Measurements from ENCODE around the gene HMCN1.
"Not testable (repeated sequence)": the region's sequence is repeated elsewhere in the genome, so short reads cannot be mapped to it uniquely, and the experiment has no call there.

The HMCN1 gene

DNA sequence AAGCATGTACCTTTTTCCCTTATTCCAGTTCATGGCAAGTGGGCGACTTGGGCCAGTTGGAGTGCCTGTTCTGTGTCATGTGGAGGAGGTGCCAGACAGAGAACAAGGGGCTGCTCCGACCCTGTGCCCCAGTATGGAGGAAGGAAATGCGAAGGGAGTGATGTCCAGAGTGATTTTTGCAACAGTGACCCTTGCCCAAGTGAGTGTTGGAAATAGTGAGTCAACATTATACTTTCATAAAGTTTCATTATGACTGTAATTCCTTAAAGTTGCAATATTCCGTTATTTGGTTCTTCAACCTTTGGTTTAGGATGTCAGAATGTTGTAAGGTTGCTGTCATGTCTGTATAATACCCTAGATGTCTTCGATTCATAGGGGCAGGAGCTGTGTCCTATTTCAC is 410.3 kb downstream of the HMCN1 start:
- Mint-ChIP-seq H3K4me1 (no peaks in the 10 kb centered on the region), H3K4me3 (no peak overlapping the region), H3K27me3 (peaks cover 7% of the 10 kb centered on the region), H3K27ac (no peak overlapping the region), H3K9me3 (no peaks in the 10 kb centered on the region)
- ATAC-seq (no peak), DNase-seq (no peak)

- peaks cover 7% of the 10 kb centered on the region for H3K27me3 Mint-ChIP-seq
- ATAC-seq (peak; percentile 63), DNase-seq (no peak)
- H3K4me1 Mint-ChIP-seq = no peaks in the 10 kb centered on the region
- H3K9me3 Mint-ChIP-seq = no peaks in the 10 kb centered on the region
- H3K4me3 Mint-ChIP-seq = no peak overlapping the region
- no peak overlapping the region for H3K27ac Mint-ChIP-seq
Observed at GRCh38 chr1:186146974-186147373, 412.8 kb downstream of the HMCN1 start.

DNA sequence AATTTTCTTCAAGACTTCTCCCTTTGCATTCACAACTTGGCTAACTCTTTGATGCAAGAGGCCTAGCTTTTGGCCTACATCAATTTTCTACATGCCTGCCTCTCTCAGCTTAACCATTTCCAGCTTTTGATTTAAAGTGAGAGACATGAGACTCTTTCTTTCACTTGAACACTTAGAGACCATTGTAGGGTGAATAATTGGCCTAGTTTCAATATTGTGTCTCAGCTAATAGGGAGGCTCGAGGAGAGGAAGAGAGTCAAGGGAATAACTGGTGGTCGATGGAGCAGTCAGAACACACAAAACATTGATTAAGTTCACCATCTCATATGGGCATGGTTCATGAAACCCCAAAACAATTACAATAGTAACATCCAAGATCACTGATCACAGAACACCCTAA is 415.4 kb downstream of the HMCN1 start:
- no peak overlapping the region for H3K4me3 Mint-ChIP-seq
- H3K27me3 Mint-ChIP-seq = peaks cover 7% of the 10 kb centered on the region
- no peaks in the 10 kb centered on the region for H3K4me1 Mint-ChIP-seq
- DNase-seq (no peak), ATAC-seq (no peak)
- H3K9me3 Mint-ChIP-seq = no peaks in the 10 kb centered on the region
- H3K27ac Mint-ChIP-seq = no peak overlapping the region

- H3K4me1 Mint-ChIP-seq = no peaks in the 10 kb centered on the region
- H3K4me3 Mint-ChIP-seq = no peak overlapping the region
- ATAC-seq (no peak), DNase-seq (no peak)
- no peaks in the 10 kb centered on the region for H3K9me3 Mint-ChIP-seq
- H3K27me3 Mint-ChIP-seq = no peaks in the 10 kb centered on the region
- H3K27ac Mint-ChIP-seq = no peak overlapping the region
Observed at GRCh38 chr1:186152227-186152619, 418.0 kb downstream of the HMCN1 start.

DNA sequence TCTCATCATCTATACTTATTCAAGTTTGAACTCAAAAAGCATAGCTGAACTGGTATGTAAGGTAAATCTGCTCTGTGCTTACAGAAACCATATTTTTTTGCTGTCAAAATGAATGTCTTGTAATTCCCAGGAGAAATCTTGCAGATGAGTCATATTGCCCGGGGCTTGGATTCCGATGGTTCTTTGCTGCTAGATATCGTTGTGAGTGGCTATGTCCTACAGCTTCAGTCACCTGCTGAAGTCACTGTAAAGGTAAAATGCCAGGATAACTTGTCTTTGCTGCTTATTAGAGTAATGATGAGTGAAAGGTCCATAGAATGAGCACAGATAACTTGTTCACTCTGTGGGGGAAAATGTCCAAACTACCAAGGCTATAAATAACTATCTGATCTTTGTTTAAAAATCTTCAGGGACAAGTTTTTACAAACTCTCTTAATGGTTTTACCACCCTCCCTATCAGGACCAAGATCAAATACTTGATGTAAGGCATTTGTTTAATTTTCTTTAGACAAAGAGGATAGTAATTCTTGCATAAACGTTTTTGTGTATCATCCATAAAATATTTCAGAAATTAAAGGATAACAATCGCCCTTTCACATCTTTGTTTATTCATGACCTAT is 418.5 kb downstream of the HMCN1 start:
- DNase-seq = no peak

GRCh38 chr1:186154651-186155050 is 420.5 kb downstream of the HMCN1 start:
- Mint-ChIP-seq H3K27me3 (no peaks in the 10 kb centered on the region), H3K27ac (no peak overlapping the region), H3K4me1 (no peaks in the 10 kb centered on the region), H3K4me3 (no peak overlapping the region), H3K9me3 (no peaks in the 10 kb centered on the region)
- ATAC-seq (no peak), DNase-seq (no peak)

More for the DNA sequence above, 418.5 kb downstream of the HMCN1 start:
- H3K9me3 Mint-ChIP-seq = no peaks in the 10 kb centered on the region
- no peak for ATAC-seq
- no peak overlapping the region for H3K4me3 Mint-ChIP-seq
- H3K4me1 Mint-ChIP-seq = no peaks in the 10 kb centered on the region
- H3K27me3 Mint-ChIP-seq = no peaks in the 10 kb centered on the region
- H3K27ac Mint-ChIP-seq = no peak overlapping the region

DNA sequence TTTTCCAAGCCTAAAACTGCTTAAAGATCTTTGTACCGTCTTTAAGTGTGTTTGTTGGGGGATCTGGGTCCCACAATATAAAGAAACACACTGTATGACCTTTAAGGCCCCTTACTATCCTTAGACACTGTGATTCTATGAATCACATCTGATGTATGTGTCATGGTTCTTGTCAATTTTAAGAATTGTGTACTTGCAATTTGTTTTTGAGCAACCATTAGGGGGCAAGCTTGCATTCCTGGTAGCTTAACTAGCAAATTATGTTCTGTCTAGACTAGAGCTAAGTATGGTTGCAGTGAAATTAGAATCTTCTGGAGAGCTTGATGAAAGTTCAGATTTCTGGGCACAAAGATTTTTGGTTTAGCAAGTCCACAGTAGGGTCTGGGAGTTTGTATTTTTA is 421.4 kb downstream of the HMCN1 start:
- H3K4me3 Mint-ChIP-seq = no peak overlapping the region
- DNase-seq (no peak), ATAC-seq (peak; percentile 62)
- H3K27me3 Mint-ChIP-seq = no peaks in the 10 kb centered on the region
- no peaks in the 10 kb centered on the region for H3K9me3 Mint-ChIP-seq
- no peak overlapping the region for H3K27ac Mint-ChIP-seq
- H3K4me1 Mint-ChIP-seq = no peaks in the 10 kb centered on the region

DNA sequence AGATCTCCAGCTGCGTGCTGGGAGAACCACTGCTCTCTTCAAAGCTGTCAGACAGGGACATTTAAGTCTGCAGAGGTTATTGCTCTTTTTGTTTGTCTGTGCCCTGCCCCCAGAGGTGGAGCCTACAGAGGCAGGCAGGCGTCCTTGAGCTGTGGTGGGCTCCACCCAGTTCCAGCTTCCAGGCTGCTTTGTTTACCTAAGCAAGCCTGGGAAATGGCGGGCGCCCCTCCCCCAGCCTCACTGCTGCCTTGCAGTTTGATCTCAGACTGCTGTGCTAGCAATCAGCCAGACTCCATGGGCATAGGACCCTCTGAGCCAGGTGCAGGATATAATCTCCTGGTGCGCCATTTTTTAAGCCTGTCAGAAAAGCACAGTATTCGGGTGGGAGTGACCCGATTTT is 428.7 kb downstream of the HMCN1 start:
- H3K9me3 Mint-ChIP-seq = peaks cover 0 to 14% of the 10 kb centered on the region in 2 donors
- not testable (repeated sequence) for H3K4me3 Mint-ChIP-seq, H3K27ac Mint-ChIP-seq, DNase-seq, H3K4me1 Mint-ChIP-seq, ATAC-seq
- H3K27me3 Mint-ChIP-seq = peaks cover 16% of the 10 kb centered on the region

GRCh38 chr1:186164773-186165172 is 430.6 kb downstream of the HMCN1 start:
- peaks cover 30% of the 10 kb centered on the region for H3K27me3 Mint-ChIP-seq
- DNase-seq = no peak
- H3K4me3 Mint-ChIP-seq = no peak overlapping the region
- H3K27ac Mint-ChIP-seq = no peak overlapping the region
- H3K9me3 Mint-ChIP-seq = peaks cover 0 to 14% of the 10 kb centered on the region in 2 donors
- no peak for ATAC-seq
- no peaks in the 10 kb centered on the region for H3K4me1 Mint-ChIP-seq

DNA sequence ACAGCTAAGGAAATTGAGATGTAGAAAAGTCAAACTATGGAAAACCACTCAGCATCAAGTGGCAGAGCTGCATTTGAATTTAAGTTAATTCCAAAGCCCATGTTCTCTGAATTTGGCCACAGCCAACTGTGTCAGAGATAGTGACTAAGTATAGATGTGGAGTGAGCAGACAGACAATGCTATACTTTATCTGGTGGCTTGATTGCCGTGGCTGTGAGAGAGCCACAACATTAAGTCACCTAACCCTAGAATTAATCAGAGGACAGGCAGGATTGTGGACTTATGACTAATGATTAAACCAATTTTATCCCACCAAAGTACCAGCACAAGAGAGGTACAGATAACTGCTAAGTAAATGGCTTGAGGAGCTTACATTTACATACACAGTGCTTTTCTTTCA is 431.1 kb downstream of the HMCN1 start:
- Mint-ChIP-seq H3K27ac (no peak overlapping the region), H3K4me3 (no peak overlapping the region), H3K27me3 (peaks cover 36% of the 10 kb centered on the region), H3K9me3 (peaks cover 0 to 14% of the 10 kb centered on the region in 2 donors), H3K4me1 (no peaks in the 10 kb centered on the region)
- ATAC-seq (no peak), DNase-seq (no peak)

- ATAC-seq (no peak), DNase-seq (no peak)
- peaks cover 44% of the 10 kb centered on the region for H3K27me3 Mint-ChIP-seq
- no peak overlapping the region for H3K27ac Mint-ChIP-seq
- peaks cover 0 to 9% of the 10 kb centered on the region in 2 donors for H3K9me3 Mint-ChIP-seq
- no peak overlapping the region for H3K4me3 Mint-ChIP-seq
- H3K4me1 Mint-ChIP-seq = no peaks in the 10 kb centered on the region
Observed at GRCh38 chr1:186167096-186167668, 433.0 kb downstream of the HMCN1 start.

- no peak for DNase-seq
- no peak overlapping the region for H3K27ac Mint-ChIP-seq
- no peak for ATAC-seq
- H3K4me3 Mint-ChIP-seq = no peak overlapping the region
- no peaks in the 10 kb centered on the region for H3K9me3 Mint-ChIP-seq
- no peaks in the 10 kb centered on the region for H3K4me1 Mint-ChIP-seq
- peaks cover 34% of the 10 kb centered on the region for H3K27me3 Mint-ChIP-seq
Observed at GRCh38 chr1:186175588-186175987, 441.4 kb downstream of the HMCN1 start.

GRCh38 chr1:186178426-186179043 is 444.3 kb downstream of the HMCN1 start:
- DNase-seq = no peak
- H3K4me3 Mint-ChIP-seq = no peak overlapping the region

DNA sequence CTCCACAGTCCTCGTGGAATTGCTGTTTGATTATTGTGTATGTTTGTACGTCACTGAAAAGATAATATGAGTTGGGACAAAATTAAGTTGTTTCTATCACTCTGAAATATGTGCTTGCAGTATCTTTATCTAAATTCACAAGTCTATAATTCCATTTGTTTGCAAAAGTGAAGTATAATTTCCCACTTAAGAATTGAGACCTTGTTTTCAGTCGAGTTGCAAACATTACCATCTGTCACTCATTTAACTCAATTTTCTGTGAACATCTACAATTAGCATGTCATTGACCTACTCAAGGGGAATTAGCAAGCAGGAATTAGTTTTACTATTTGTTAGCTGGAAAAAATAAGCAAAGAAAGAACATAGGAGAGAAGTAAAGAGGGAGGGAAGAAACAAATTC is 445.0 kb downstream of the HMCN1 start:
- no peak overlapping the region for H3K27ac Mint-ChIP-seq
- no peaks in the 10 kb centered on the region for H3K9me3 Mint-ChIP-seq
- DNase-seq (no peak), ATAC-seq (no peak)
- H3K27me3 Mint-ChIP-seq = peaks cover 31% of the 10 kb centered on the region
- peaks cover 7% of the 10 kb centered on the region for H3K4me1 Mint-ChIP-seq
- H3K4me3 Mint-ChIP-seq = no peak overlapping the region

More at GRCh38 chr1:186178426-186179043, 444.3 kb downstream of the HMCN1 start:
- ATAC-seq = no peak
- peaks cover 31% of the 10 kb centered on the region for H3K27me3 Mint-ChIP-seq
- no peaks in the 10 kb centered on the region for H3K9me3 Mint-ChIP-seq
- no peak overlapping the region for H3K27ac Mint-ChIP-seq
- H3K4me1 Mint-ChIP-seq = no peaks in the 10 kb centered on the region

DNA sequence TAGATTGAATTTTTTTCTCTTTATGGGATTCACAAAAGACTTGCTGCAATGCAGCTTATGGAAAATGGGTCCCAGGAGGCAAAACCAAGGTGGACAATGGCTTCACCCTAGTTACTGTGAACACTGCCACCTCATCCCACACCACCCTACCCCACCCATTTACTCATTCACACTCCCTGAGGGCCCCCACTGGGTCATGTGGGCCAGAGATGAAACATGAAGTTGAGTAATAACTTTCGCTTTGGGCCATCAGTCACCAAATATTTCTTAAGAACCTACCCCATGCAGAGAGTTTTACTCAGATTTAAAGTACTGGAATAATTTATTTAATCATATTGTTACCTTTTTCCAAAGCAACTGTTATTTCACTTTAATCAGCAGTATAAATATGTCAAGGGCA is 449.0 kb downstream of the HMCN1 start:
- Mint-ChIP-seq H3K27me3 (peaks cover 33% of the 10 kb centered on the region), H3K9me3 (no peaks in the 10 kb centered on the region), H3K4me1 (peaks cover 17% of the 10 kb centered on the region), H3K4me3 (no peak overlapping the region), H3K27ac (no peak overlapping the region)
- ATAC-seq = peak; percentile 86
- DNase-seq = peak in 1 of 2 donors; percentile 30

DNA sequence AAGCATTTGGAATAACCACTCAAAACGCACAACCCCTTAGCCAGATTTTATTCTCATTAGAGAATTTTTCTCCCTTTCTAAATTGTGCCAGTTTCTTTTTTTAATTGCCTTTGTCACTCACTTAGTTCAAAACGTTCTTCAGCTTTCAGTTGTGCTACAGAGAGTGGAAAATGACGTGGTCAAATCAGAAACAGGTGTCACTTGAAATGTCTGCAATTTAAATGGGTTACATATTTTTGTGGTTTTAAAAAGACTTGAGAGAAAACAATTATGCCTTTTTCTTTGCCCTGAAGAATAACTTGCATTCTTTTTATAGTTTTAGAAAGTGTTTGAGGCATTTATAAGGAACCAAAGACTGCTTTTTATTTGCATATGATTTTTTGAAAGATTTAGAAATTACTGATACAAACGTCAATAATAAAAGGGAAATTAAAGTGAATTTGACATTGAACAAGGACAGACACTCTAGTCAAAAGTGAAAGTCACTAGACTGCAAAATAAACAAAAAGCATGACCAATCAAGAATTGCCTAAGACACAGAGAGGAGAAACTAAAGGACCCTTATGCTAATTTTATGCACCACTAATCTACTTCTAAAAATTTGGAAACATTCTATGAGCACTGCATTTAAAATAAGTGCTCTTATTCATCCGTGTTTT is 449.9 kb downstream of the HMCN1 start:
- no peak for DNase-seq
- Mint-ChIP-seq H3K27ac (no peak overlapping the region), H3K4me1 (peaks cover 17% of the 10 kb centered on the region), H3K4me3 (no peak overlapping the region), H3K9me3 (no peaks in the 10 kb centered on the region), H3K27me3 (peaks cover 32% of the 10 kb centered on the region)
- no peak for ATAC-seq
